OCI-LY7 (cell line): ENCODE data around the gene OR7G2. TPM values are rescaled to one million over a fixed set of nuclear protein-coding genes. Genes with fewer than 3 reads are reported as not detected.
A peak's percentile ranks its signal among the peaks of the same experiment; 100 is the strongest.

Experiments
- BruUV-seq: library from RNA; stranded (reverse); fragments of 400-500 nt; replicated peaks from 2 replicates; lab custom pipeline; 2021; lab: Mats Ljungman, UMichigan
- CTCF ChIA-PET: fragments of 300-600 bp; sonication (Branson Sonifier 250); formaldehyde crosslinking; loops from one replicate; lab custom pipeline; 2022; ENCODE audit warnings: antibody characterized with exemption; ENCODE audit not compliant: unreplicated experiment; lab: Charles Lee
- POLR2A ChIA-PET: fragments of 300-600 bp; sonication (Branson Sonifier 250); formaldehyde crosslinking; loops from one replicate; lab custom pipeline; 2022; ENCODE audit warnings: antibody characterized with exemption; lab: Charles Lee
- DNase-seq: peaks from one replicate; pipeline ENCODE4 v3.0.0-alpha.2; 2015; ENCODE audit warnings: low spot score
- H2AFZ ChIP-seq: fragments of 200-600 bp; sonication (generic), shearing (Covaris generic); 2 replicates; pipeline ENCODE4 v1.6.1; 2014; ENCODE audit warnings: mild to moderate bottlenecking, antibody characterized with exemption, low read length, moderate library complexity
- H3K27ac ChIP-seq: fragments of 200-600 bp; sonication (generic); 2 replicates; pipeline ENCODE4 v1.5.1; 2014; ENCODE audit warnings: mixed run types, low read depth, mild to moderate bottlenecking, moderate library complexity, low read length, inconsistent platforms; ENCODE audit not compliant: poor library complexity, severe bottlenecking
- H3K36me3 ChIP-seq: fragments of 200-600 bp; sonication (generic); 2 replicates; pipeline ENCODE4 v1.6.1; 2014; ENCODE audit warnings: mild to moderate bottlenecking, antibody characterized with exemption, low read length, moderate library complexity, mixed read lengths; ENCODE audit not compliant: insufficient read depth
- H3K4me1 ChIP-seq: fragments of 200-600 bp; sonication (generic); 2 replicates; pipeline ENCODE4 v1.5.1; 2014; ENCODE audit warnings: mild to moderate bottlenecking, low read length; ENCODE audit not compliant: insufficient read depth, poor library complexity, severe bottlenecking
- H3K4me2 ChIP-seq: fragments of 200-600 bp; sonication (generic); 2 replicates; pipeline ENCODE4 v1.6.1; 2014; ENCODE audit warnings: mild to moderate bottlenecking, low read length
- H3K4me3 ChIP-seq: fragments of 200-600 bp; sonication (generic); 2 replicates; pipeline ENCODE4 v1.5.1; 2014; ENCODE audit warnings: mild to moderate bottlenecking, low read depth, low read length; ENCODE audit not compliant: poor library complexity, severe bottlenecking
- H3K79me2 ChIP-seq: fragments of 200-600 bp; sonication (generic); 2 replicates; pipeline ENCODE4 v1.6.1; 2016; ENCODE audit warnings: low read depth, mild to moderate bottlenecking, low read length, moderate library complexity, mixed read lengths; ENCODE audit not compliant: insufficient read depth
- H3K9me2 ChIP-seq: fragments of 200-600 bp; sonication (generic); 2 replicates; pipeline ENCODE4 v1.6.1; 2016; ENCODE audit warnings: mild to moderate bottlenecking, low read length, mixed read lengths; ENCODE audit not compliant: insufficient read depth
- H3K9me3 ChIP-seq: fragments of 200-600 bp; sonication (generic); 2 replicates; pipeline ENCODE4 v1.6.1; 2014; ENCODE audit warnings: mild to moderate bottlenecking, mixed run types, low read length, mixed read lengths
- H4K20me1 ChIP-seq: fragments of 200-600 bp; sonication (generic); 2 replicates; pipeline ENCODE4 v1.6.1; 2014; ENCODE audit warnings: mild to moderate bottlenecking, antibody characterized with exemption, low read length, moderate library complexity, mixed read lengths; ENCODE audit not compliant: insufficient read depth
- EZH2phosphoT487 ChIP-seq: fragments of 200-600 bp; sonication (generic); IDR thresholded peaks from 2 replicates; pipeline ENCODE4 v1.6.1; 2018; ENCODE audit warnings: low read depth, borderline replicate concordance, mild to moderate bottlenecking, mixed run types, antibody characterized with exemption, low read length, moderate library complexity, mixed read lengths
- intact Hi-C: fragments of 100-400 bp; cut with micrococcal nuclease; formaldehyde crosslinking; loops from one replicate; pipeline ENCODE4 v1.10.0; 2022; ENCODE audit not compliant: unreplicated experiment
- total RNA-seq, 2 experiments: library from RNA; depleted of rRNA in 1 of 2; stranded (reverse); fragments of >200 nt in 1 of 2; shearing (Covaris generic) in 1 of 2; gene quantifications; 2 replicates each; pipeline ENCODE4 v1.2.3, GENCODE V29; 2014 to 2022
- TF ChIP-seq, protein P1 (sequence below): fragments of 200-600 bp; sonication (generic); conservative IDR thresholded peaks from 2 replicates; pipeline ENCODE4 v1.5.1; 2014; ENCODE audit warnings: mild to moderate bottlenecking, antibody characterized with exemption, low read length, moderate library complexity, mixed read lengths

The OR7G2 gene
- total RNA-seq, 2 experiments from 2014 or later: not detected

DNA sequence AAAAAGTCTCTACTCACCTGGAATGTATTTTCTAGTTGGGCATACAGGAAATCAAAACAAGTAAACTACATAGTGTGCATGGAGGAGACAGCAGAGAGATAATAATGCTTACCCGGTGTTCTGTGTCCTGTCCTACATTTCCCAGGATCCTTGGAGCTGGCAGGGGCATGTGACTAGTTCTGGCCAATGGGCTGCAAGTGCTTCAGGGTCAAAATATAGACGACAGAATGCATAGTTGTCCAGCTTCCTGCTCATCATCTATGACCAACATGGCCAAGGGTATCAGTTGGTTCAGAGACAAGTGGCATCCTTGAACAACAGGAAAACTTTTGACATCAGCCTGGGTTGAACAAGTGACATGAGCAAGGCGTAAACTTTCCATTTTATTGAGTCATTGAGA lies 41.4 kb upstream of the OR7G2 start:
- ChIA-PET POLR2A (interaction anchor here (0.5 kb wide), 1 partner anchor 22 kb away, joined by 3 read pairs; no protein-coding TSS in a partner anchor), CTCF (no interaction called here)
- Histone ChIP-seq H4K20me1 (0 out of 2 replicates have a peak, but pooled peaks cover 6% of the 10 kb centered on the region), H3K4me1 (no peaks in the 10 kb centered on the region), H3K9me2 (no peaks in the 10 kb centered on the region), H3K79me2 (peaks cover 100% of the 10 kb centered on the region), H2AFZ (no peak overlapping the region), H3K4me2 (no peak overlapping the region), H3K36me3 (peaks cover 98% of the 10 kb centered on the region), H3K27ac (no peak overlapping the region), H3K9me3 (peaks cover 59% of the 10 kb centered on the region), H3K4me3 (no peak overlapping the region)
- intact Hi-C loops: no loop called here
- DNase-seq: no peak
- BruUV-seq: no TSS peak
- TF ChIP-seq, protein P1, sequence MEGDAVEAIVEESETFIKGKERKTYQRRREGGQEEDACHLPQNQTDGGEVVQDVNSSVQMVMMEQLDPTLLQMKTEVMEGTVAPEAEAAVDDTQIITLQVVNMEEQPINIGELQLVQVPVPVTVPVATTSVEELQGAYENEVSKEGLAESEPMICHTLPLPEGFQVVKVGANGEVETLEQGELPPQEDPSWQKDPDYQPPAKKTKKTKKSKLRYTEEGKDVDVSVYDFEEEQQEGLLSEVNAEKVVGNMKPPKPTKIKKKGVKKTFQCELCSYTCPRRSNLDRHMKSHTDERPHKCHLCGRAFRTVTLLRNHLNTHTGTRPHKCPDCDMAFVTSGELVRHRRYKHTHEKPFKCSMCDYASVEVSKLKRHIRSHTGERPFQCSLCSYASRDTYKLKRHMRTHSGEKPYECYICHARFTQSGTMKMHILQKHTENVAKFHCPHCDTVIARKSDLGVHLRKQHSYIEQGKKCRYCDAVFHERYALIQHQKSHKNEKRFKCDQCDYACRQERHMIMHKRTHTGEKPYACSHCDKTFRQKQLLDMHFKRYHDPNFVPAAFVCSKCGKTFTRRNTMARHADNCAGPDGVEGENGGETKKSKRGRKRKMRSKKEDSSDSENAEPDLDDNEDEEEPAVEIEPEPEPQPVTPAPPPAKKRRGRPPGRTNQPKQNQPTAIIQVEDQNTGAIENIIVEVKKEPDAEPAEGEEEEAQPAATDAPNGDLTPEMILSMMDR: no peak
- TF ChIP-seq EZH2phosphoT487: no peak

DNA sequence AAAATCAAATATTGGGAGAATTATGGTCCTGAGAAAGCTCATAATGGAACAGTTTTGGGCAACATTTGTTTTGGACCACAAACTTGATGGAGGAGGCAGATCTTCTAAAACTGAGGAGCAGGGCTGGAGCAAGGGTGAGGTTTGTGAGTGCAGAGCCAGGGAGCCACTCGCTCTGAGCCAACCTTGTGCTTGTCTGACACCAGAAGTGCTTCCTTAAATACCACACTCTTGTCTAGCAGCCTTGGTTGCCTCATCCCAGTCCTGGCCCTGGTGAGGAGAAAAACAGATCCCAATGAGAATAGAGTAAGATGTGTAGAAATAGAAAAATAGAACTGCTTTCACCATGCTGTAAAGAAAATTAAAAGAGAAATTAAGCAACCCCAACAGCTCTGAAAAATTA lies 39.6 kb upstream of the OR7G2 start:
- DNase-seq: no peak
- H4K20me1 ChIP-seq: 0 out of 2 replicates have a peak, but pooled peaks cover 6% of the 10 kb centered on the region
- peaks cover 100% of the 10 kb centered on the region for H3K79me2 ChIP-seq
- H3K9me3 ChIP-seq: peaks cover 69% of the 10 kb centered on the region
- peaks cover 2% of the 10 kb centered on the region for H3K4me1 ChIP-seq
- H2AFZ ChIP-seq: no peak overlapping the region
- TF ChIP-seq, protein P1: no peak
- TF ChIP-seq EZH2phosphoT487: no peak
- H3K36me3 ChIP-seq: peaks cover 98% of the 10 kb centered on the region
- H3K9me2 ChIP-seq: no peaks in the 10 kb centered on the region
- intact Hi-C loops: no loop called here
- POLR2A ChIA-PET: no interaction called here
- no TSS peak for BruUV-seq
- no peak overlapping the region for H3K4me3 ChIP-seq
- no peak overlapping the region for H3K4me2 ChIP-seq
- no peak overlapping the region for H3K27ac ChIP-seq
- CTCF ChIA-PET: interaction anchor here (0.6 kb wide), 1 partner anchor 15 kb away, joined by 3 read pairs; no protein-coding TSS in a partner anchor

DNA sequence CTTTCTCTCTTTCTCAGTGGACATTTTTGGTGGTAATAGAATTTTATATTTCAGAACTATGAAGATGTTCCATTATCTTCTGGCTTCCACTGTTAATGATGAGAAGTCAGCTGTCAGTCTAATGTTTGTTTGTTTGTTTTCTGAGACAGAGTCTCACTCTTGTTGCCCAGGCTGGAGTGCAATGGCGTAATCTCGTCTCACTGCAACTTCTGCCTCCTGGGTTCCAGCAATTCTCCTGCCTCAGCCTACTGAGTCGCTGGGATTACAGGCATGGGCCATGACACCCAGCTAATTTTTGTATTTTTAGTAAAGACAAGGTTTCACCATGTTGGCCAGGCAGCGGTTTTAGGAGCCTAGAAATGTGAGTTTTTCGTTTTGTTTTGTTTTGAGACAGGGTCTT lies 37.6 kb upstream of the OR7G2 start:
- TF ChIP-seq, protein P1: no peak
- no peak for TF ChIP-seq EZH2phosphoT487
- no TSS peak for BruUV-seq
- H3K4me2 ChIP-seq: no peak overlapping the region
- H3K4me1 ChIP-seq: peaks cover 11% of the 10 kb centered on the region
- DNase-seq: peak; percentile 36
- CTCF ChIA-PET: no interaction called here
- POLR2A ChIA-PET: no interaction called here
- H3K27ac ChIP-seq: no peak overlapping the region
- peaks cover 14% of the 10 kb centered on the region; the same call in 1 of the 2 replicates for H4K20me1 ChIP-seq
- H3K36me3 ChIP-seq: peaks cover 85% of the 10 kb centered on the region
- H3K79me2 ChIP-seq: peaks cover 97% of the 10 kb centered on the region
- no peak overlapping the region for H2AFZ ChIP-seq
- no peak overlapping the region for H3K4me3 ChIP-seq
- intact Hi-C loops: no loop called here
- no peaks in the 10 kb centered on the region for H3K9me2 ChIP-seq
- peaks cover 51% of the 10 kb centered on the region for H3K9me3 ChIP-seq
